ENCODE measurements around the gene ARHGAP19. TPM values are rescaled to one million over a fixed set of nuclear protein-coding genes. Genes with fewer than 3 reads are reported as not detected.

ARHGAP19 gene
- total and polyA plus RNA-seq, 2 of the 8 experiments (the other 6 are each of a cell fraction or from before 2014, with no cell fraction given): 13.3 to 32.1 TPM

GRCh38 chr10:97335188-97335619, 42.8 kb upstream of the ARHGAP19 start:
- no peaks in the 10 kb centered on the region for H3K27me3 ChIP-seq (replicated peaks in 1 of 4; ENCODE audit: control insufficient read depth in 3 of 4, extremely low read depth in 1 of 4, insufficient read depth in 3 of 4, low read length in 3 of 4)
- peaks cover 0 to 15% (median under 1%) of the 10 kb centered on the region in 4 experiments; a peak in 3 of 8 replicates for H3K36me3 ChIP-seq (ENCODE audit: control insufficient read depth in 2 of 4, insufficient read depth in 4 of 4, low read length in 3 of 4)
- TF ChIP-seq KDM1A (IDR thresholded peaks at IDR 0.05; ENCODE audit: borderline replicate concordance, low read length) (peak; percentile 41; the same call in 1 of the 2 replicates), MAX (IDR thresholded peaks at IDR 0.05) (no peak)
- H4K20me1 ChIP-seq (replicated peaks in 1 of 2; ENCODE audit: control insufficient read depth in 1 of 2, insufficient read depth in 2 of 2, low read length in 2 of 2): peaks cover 9 to 15% of the 10 kb centered on the region in 2 experiments
- no peak overlapping the region for H2AFZ ChIP-seq (ENCODE audit: low read length)
- FAIRE-seq (no peak), DNase-seq (ENCODE audit: low read depth in 1 of 2, low spot score in 2 of 2) (peak in 1 of 2 experiments; percentile 70)
- H2BK12ac ChIP-seq (ENCODE audit: low read depth, low read length): peak overlapping the region; percentile 50; the same call in 1 of the 2 replicates
- peaks cover 21% of the 10 kb centered on the region for H3K23me2 ChIP-seq (ENCODE audit: low read depth, low read length)
- H3K4me1 ChIP-seq (replicated peaks in 1 of 4; ENCODE audit: control insufficient read depth in 3 of 4, insufficient read depth in 4 of 4, low read length in 3 of 4): peaks cover 8 to 22% (median 12%) of the 10 kb centered on the region in 4 experiments
- CTCF ChIA-PET (ENCODE audit: partially characterized antibody): no interaction called here
- H4K8ac ChIP-seq (ENCODE audit: extremely low read depth, insufficient read depth, low read length): peak overlapping the region; percentile 99
- no peak overlapping the region for H2BK120ac ChIP-seq (replicated peaks; ENCODE audit: low read depth, low read length)
- H3K23ac ChIP-seq (ENCODE audit: insufficient read length): no peak overlapping the region
- H2BK5ac ChIP-seq (ENCODE audit: low read depth, low read length): peak overlapping the region; percentile 98
- H3K4me3 ChIP-seq (ENCODE audit: extremely low read depth in 1 of 4, insufficient read depth in 2 of 4, low read depth in 3 of 4, low read length in 4 of 4): peak overlapping the region; percentile 84 to 92 (median 91); a peak in 6 of 8 replicates
- no peak overlapping the region for H3K14ac ChIP-seq (ENCODE audit: insufficient read length)
- H3K79me2 ChIP-seq (ENCODE audit: control insufficient read depth in 1 of 2, insufficient read depth in 2 of 2, low read length in 2 of 2): peaks cover 25 to 41% of the 10 kb centered on the region in 2 experiments
- H2AK5ac ChIP-seq (ENCODE audit: low read depth, low read length): no peak overlapping the region
- peak overlapping the region; percentile 84 for H4K5ac ChIP-seq (ENCODE audit: insufficient read length, low read depth, low read length)
- H3K4ac ChIP-seq (replicated peaks; ENCODE audit: insufficient read length, low read depth, low read length): no peak overlapping the region
- H3K27ac ChIP-seq (ENCODE audit: low read depth, low read length): no peak overlapping the region
- no peak overlapping the region for H2BK20ac ChIP-seq (ENCODE audit: low read length)
- WGBS, 2 experiments (ENCODE audit: extremely low coverage in 1 of 2, insufficient coverage in 1 of 2, insufficient read length in 1 of 2, insufficient replicate concordance in 2 of 2, low coverage in 1 of 2, low lambda C conversion rate in 2 of 2, missing lambda C conversion rate in 1 of 2): 25% methylated on average over 24 of the region's 25 CpGs; no CpG with 5 or more reads in 1 of the 2 experiments
- no peak overlapping the region for H4K91ac ChIP-seq (replicated peaks; ENCODE audit: insufficient read length, low read length)
- peak overlapping the region in 2 of 4 experiments; percentile 43 to 94; a peak in 4 of 7 replicates for H3K9ac ChIP-seq (replicated peaks in 1 of 4; ENCODE audit: extremely low read depth in 1 of 4, low read depth in 3 of 4, low read length in 3 of 4)
- no peaks in the 10 kb centered on the region for H3K9me3 ChIP-seq (ENCODE audit: insufficient read depth in 2 of 2, low read depth in 1 of 2, low read length in 1 of 2)
- H3K18ac ChIP-seq (ENCODE audit: extremely low read depth, low read length): peak overlapping the region; percentile 86; the same call in 1 of the 2 replicates
- H3K79me1 ChIP-seq (ENCODE audit: low read depth, low read length): peaks cover 3% of the 10 kb centered on the region; the same call in 1 of the 2 replicates
- POLR2A ChIA-PET (ENCODE audit: partially characterized antibody): interaction anchor here (1.7 to 5.9 kb wide), 4 partner anchors 12 to 56 kb away, joined by 3 to 75 read pairs (median 22); partner anchors contain the start of gene ARHGAP19
- H3K4me2 ChIP-seq (ENCODE audit: insufficient read depth in 1 of 2, low read depth in 2 of 2, low read length in 2 of 2): peak overlapping the region; percentile 84 to 96
- peak overlapping the region; percentile 30 for H3K56ac ChIP-seq (replicated peaks; ENCODE audit: insufficient read length, low read depth, low read length)
- no peak overlapping the region for H2BK15ac ChIP-seq (ENCODE audit: low read length)
